Progenitor cell of endocrine pancreas (in vitro differentiated cells): ENCODE results near the gene PI4K2A. TPM values are rescaled to one million over a fixed set of nuclear protein-coding genes. Genes with fewer than 3 reads are reported as not detected.

ENCODE experiments used
- DNase-seq: peaks from one replicate; pipeline ENCODE4 v3.0.0; 2021; ENCODE audit warnings: low spot score; ENCODE audit not compliant: unreplicated experiment
- H3K27ac Mint-ChIP-seq: 2 replicates; pipeline ENCODE4 v1.8.0; 2021; ENCODE audit warnings: mild to moderate bottlenecking, moderate library complexity, mixed read lengths
- H3K27me3 Mint-ChIP-seq: 2 replicates; pipeline ENCODE4 v1.8.0; 2021; ENCODE audit warnings: mixed read lengths
- H3K36me3 Mint-ChIP-seq: 2 replicates; pipeline ENCODE4 v1.8.0; 2022; ENCODE audit warnings: mixed read lengths; ENCODE audit not compliant: insufficient read depth
- H3K4me1 Mint-ChIP-seq: 2 replicates; pipeline ENCODE4 v1.8.0; 2021; ENCODE audit warnings: low read depth, mixed read lengths
- H3K4me3 Mint-ChIP-seq: 2 replicates; pipeline ENCODE4 v1.8.0; 2021; ENCODE audit warnings: low read depth, mild to moderate bottlenecking, moderate library complexity, mixed read lengths
- H3K9me3 Mint-ChIP-seq: 2 replicates; pipeline ENCODE4 v1.8.0; 2021; ENCODE audit warnings: low read depth, mixed read lengths
- total RNA-seq: library from RNA; stranded (reverse); gene quantifications from 2 replicates; pipeline ENCODE4 v1.2.1, GENCODE V29; 2021
- TF ChIP-seq, protein P1 (sequence below): fragments of 200-600 bp; sonication (generic); IDR thresholded peaks from one replicate; pipeline ENCODE4 v1.5.0; 2021; ENCODE audit warnings: antibody characterized with exemption, mild to moderate bottlenecking; ENCODE audit not compliant: unreplicated experiment

Gene PI4K2A
- total RNA-seq, 1 donor from 2014 or later = 18.9 TPM

DNA sequence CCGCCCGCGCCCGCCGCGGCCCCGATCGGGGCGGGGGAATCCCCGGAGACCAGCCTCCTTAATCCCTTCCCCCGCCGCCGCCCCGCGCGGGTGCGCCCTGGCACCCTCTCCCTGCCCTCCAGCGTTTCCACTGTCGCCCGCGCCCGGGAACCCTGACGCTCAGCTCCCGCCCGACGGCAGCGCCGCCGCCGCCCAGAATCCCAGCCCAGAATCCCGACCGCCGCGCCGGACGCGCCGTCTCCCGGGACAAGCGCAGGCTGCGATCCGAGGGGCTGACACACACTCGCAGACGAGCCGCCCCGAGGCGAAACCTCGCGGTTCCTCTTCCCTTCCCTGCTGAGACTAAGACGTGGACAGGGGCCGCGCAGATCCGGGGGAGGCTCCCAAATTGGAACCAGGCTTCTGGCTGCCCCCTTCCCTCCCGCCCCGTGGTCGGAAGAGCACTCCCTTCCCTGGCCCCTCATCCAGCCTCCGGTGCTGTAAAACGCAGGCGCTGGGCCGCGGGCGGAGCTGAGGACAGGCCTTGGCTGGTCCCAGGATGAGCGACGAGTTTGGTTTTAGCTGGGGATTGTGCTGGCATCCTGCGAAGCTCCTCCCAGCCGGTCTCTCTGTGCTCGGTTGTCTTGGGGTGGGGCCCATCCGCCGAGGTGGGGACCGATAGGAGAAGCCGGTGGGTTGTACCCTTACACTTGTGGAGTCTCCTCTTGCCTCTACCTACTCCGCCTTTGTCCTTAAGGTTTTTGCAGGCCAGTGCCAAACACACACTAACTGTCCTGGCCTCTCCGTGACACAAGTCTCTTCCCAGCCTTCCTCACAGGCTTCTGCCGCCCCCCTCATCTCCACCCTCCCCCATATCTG, 74.2 kb downstream of the PI4K2A start:
- no peaks in the 10 kb centered on the region for H3K9me3 Mint-ChIP-seq
- peaks cover 36% of the 10 kb centered on the region for H3K27me3 Mint-ChIP-seq
- H3K27ac Mint-ChIP-seq = no peak overlapping the region
- peak; percentile 25 for DNase-seq
- peaks cover 11% of the 10 kb centered on the region for H3K4me1 Mint-ChIP-seq
- peaks cover 1% of the 10 kb centered on the region for H3K36me3 Mint-ChIP-seq
- TF ChIP-seq, protein P1, sequence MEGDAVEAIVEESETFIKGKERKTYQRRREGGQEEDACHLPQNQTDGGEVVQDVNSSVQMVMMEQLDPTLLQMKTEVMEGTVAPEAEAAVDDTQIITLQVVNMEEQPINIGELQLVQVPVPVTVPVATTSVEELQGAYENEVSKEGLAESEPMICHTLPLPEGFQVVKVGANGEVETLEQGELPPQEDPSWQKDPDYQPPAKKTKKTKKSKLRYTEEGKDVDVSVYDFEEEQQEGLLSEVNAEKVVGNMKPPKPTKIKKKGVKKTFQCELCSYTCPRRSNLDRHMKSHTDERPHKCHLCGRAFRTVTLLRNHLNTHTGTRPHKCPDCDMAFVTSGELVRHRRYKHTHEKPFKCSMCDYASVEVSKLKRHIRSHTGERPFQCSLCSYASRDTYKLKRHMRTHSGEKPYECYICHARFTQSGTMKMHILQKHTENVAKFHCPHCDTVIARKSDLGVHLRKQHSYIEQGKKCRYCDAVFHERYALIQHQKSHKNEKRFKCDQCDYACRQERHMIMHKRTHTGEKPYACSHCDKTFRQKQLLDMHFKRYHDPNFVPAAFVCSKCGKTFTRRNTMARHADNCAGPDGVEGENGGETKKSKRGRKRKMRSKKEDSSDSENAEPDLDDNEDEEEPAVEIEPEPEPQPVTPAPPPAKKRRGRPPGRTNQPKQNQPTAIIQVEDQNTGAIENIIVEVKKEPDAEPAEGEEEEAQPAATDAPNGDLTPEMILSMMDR = no peak
- peak overlapping the region; percentile 94 for H3K4me3 Mint-ChIP-seq

DNA sequence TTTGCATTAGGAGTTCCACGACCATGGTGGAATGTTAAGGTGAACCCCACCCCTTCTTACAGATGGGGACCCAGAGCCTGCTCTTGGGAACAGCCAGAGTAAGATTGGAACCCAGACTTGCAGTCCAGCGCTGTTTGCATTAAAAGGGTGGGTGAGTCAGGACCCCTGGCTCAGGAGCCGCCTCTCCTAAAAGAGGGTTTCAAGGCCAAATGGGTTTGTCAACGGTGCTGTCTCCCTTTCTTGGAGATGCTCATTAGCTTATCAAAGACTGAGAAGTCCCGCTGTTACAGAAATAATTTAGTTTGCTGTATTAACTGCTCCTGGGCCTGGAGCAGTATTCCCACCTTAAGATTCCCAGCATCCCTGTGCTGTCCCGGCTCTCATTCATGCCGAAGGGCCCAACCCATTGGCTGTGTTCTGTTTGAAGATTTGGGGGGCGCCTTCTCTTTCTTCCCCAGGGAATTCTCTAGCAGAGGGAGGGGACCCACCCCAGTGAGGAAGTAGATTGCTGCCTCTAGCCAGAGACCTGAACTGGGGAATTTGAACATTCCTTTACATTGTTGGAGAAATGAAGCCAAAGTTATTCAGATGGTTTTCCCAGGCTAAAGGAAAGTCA, 74.9 kb downstream of the PI4K2A start:
- TF ChIP-seq, protein P1 = no peak
- DNase-seq = no peak
- Mint-ChIP-seq H3K27ac (no peak overlapping the region), H3K9me3 (no peaks in the 10 kb centered on the region), H3K36me3 (peaks cover 1% of the 10 kb centered on the region), H3K4me1 (peaks cover 11% of the 10 kb centered on the region), H3K27me3 (peaks cover 34% of the 10 kb centered on the region), H3K4me3 (peak overlapping the region; percentile 94)

DNA sequence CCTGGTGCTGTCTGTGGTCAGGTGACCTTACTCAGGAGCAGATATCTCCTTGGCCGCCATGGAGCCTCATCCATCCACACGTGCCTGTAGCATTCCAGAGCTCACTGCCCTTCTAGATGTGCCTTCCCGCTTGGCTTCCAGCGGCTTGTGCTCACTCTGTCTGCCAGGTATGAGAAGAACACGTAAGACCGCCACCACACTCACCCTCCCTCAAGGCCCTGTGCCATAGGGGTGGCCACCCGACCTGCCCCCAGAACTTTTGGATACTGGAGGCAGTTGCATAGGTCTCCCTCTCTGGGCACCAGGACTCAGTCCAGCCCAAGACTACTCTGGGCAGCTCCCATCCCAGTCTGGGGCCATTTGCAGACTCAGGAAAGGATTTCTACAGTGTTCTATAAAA, 77.2 kb downstream of the PI4K2A start:
- no peaks in the 10 kb centered on the region for H3K9me3 Mint-ChIP-seq
- DNase-seq = no peak
- TF ChIP-seq, protein P1 = no peak
- no peak overlapping the region for H3K27ac Mint-ChIP-seq
- no peak overlapping the region for H3K4me3 Mint-ChIP-seq
- peaks cover 26% of the 10 kb centered on the region for H3K27me3 Mint-ChIP-seq
- peaks cover 11% of the 10 kb centered on the region for H3K4me1 Mint-ChIP-seq
- peaks cover 2% of the 10 kb centered on the region for H3K36me3 Mint-ChIP-seq

DNA sequence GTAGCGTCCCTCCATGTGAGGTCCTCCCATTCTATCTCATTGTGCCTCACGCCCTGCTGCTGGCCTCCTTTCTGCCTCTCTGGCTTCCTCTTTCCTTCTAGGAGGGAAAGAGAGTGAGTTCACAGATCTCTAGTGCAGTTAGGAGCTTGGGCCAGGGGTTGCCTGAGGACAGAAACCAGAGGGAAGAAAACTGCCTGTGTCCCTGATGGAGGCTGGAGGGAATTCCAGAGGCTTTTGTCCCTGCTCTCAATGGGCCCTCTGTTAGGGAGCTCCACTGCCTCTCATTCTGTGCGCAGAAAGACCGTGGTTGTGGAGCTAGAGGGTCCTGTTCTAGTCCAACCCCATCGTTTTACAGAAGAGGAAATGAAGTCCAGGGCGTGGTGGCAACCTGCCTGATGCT, 77.7 kb downstream of the PI4K2A start:
- peaks cover 8% of the 10 kb centered on the region for H3K4me1 Mint-ChIP-seq
- H3K4me3 Mint-ChIP-seq = no peak overlapping the region
- H3K36me3 Mint-ChIP-seq = peaks cover 2% of the 10 kb centered on the region
- TF ChIP-seq, protein P1 = no peak
- no peak for DNase-seq
- no peaks in the 10 kb centered on the region for H3K9me3 Mint-ChIP-seq
- H3K27ac Mint-ChIP-seq = peak overlapping the region; percentile 67
- H3K27me3 Mint-ChIP-seq = peaks cover 21% of the 10 kb centered on the region

DNA sequence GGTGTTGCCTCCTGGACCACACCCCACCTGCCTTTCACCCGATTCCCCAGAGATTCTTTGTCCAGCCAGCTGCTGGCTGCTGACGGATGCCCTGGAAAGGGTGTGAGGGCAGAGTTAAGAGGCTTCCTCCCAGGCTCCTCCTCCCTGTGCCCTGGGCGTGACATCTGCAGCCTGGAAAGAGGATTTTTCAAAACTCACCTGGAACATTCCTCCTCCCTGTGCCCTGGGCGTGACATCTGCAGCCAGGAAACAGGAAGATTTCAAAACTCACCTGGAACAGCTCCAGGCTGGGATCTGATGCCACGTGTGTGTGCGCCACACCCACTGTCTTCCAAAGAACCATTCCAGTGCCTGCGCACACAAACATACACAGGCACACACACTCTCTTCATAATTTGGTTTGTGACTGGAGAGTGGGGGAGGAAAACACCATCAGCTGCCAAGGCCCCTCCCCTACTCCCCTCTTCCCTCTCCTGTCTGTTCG, 78.2 kb downstream of the PI4K2A start:
- H3K4me3 Mint-ChIP-seq = no peak overlapping the region
- no peak overlapping the region for H3K27ac Mint-ChIP-seq
- TF ChIP-seq, protein P1 = no peak
- H3K4me1 Mint-ChIP-seq = peaks cover 8% of the 10 kb centered on the region
- DNase-seq = no peak
- no peaks in the 10 kb centered on the region for H3K9me3 Mint-ChIP-seq
- peaks cover 2% of the 10 kb centered on the region for H3K36me3 Mint-ChIP-seq
- peaks cover 21% of the 10 kb centered on the region for H3K27me3 Mint-ChIP-seq
